Panc1 (cell line): Measurements from ENCODE around the gene AFG1L. TPM values are rescaled to one million over a fixed set of nuclear protein-coding genes. Genes with fewer than 3 reads are reported as not detected.

ENCODE experiments used
- ATAC-seq: fragments of 200-7000 bp; cut with Tn5 transposase; 2 replicates; pipeline ENCODE4 v1.9.1; 2020; ENCODE audit warnings: mild to moderate bottlenecking, moderate library complexity
- BruUV-seq: library from RNA; stranded (reverse); fragments of 400-500 nt; replicated peaks from 2 replicates; lab custom pipeline; 2021; lab: Mats Ljungman, UMichigan
- CTCF ChIA-PET: fragments of 300-600 bp; sonication (Branson Sonifier 250); formaldehyde crosslinking; loops from one replicate; lab custom pipeline; 2022; ENCODE audit warnings: antibody characterized with exemption; lab: Charles Lee
- POLR2A ChIA-PET: fragments of 300-600 bp; sonication (Branson Sonifier 250); formaldehyde crosslinking; loops from one replicate; lab custom pipeline; 2022; ENCODE audit warnings: antibody characterized with exemption; lab: Charles Lee
- DNase-seq: peaks from one replicate; pipeline ENCODE4 v3.0.0-alpha.2; 2010; ENCODE audit warnings: low read depth, low spot score
- H3K27ac ChIP-seq: 2 replicates; pipeline ENCODE4 v1.5.1; 2011; ENCODE audit warnings: mild to moderate bottlenecking, low read length, inconsistent platforms
- H3K27me3 ChIP-seq: fragments of 200-500 bp; sonication (Bioruptor generic); 2 replicates; pipeline ENCODE4 v1.6.0; 2014; ENCODE audit warnings: low read length, inconsistent platforms; ENCODE audit not compliant: control insufficient read depth, insufficient read depth
- H3K36me3 ChIP-seq: fragments of 200-500 bp; sonication (Bioruptor generic); 2 replicates; pipeline ENCODE4 v1.5.1; 2014; ENCODE audit warnings: inconsistent platforms, mild to moderate bottlenecking, low read length, moderate library complexity; ENCODE audit not compliant: control insufficient read depth, insufficient read depth
- H3K4me1 ChIP-seq: 2 replicates; pipeline ENCODE4 v1.5.1; 2011; ENCODE audit warnings: inconsistent platforms, mild to moderate bottlenecking, low read length, moderate library complexity; ENCODE audit not compliant: control insufficient read depth, insufficient read depth
- H3K4me3 ChIP-seq, 2 experiments: 2 replicates each; pipeline ENCODE4 v1.5.1; 2011 to 2012; ENCODE audit warnings: low read depth in 2 of 2, low read length in 2 of 2, mild to moderate bottlenecking in 2 of 2, inconsistent platforms in 1 of 2, moderate library complexity in 1 of 2
- H3K9me3 ChIP-seq: fragments of 200-500 bp; sonication (Bioruptor generic); 2 replicates; pipeline ENCODE4 v1.5.1; 2014; ENCODE audit warnings: low read depth, mild to moderate bottlenecking, inconsistent platforms, low read length, moderate library complexity; ENCODE audit not compliant: control insufficient read depth, insufficient read depth
- POLR2AphosphoS5 ChIP-seq: IDR thresholded peaks from 2 replicates; pipeline ENCODE4 v1.6.1; 2012; ENCODE audit warnings: mild to moderate bottlenecking, low read depth, low read length, moderate library complexity
- SIN3A ChIP-seq: IDR thresholded peaks from 2 replicates; pipeline ENCODE4 v1.6.1; 2012; ENCODE audit warnings: low read depth, mild to moderate bottlenecking, low read length, moderate library complexity, borderline replicate concordance; ENCODE audit not compliant: insufficient read depth
- TCF7L2 ChIP-seq: IDR thresholded peaks from 2 replicates; pipeline ENCODE4 v1.6.1; 2011; ENCODE audit warnings: mild to moderate bottlenecking, low read depth, low read length, inconsistent platforms
- in situ Hi-C: cut with HindIII; loops from 2 replicates; pipeline ENCODE4 v1.10.0; 2016; ENCODE audit warnings: low sequenced_read_pairs, low pct_unique_long_range_greater_than_20kb
- intact Hi-C: fragments of 100-400 bp; cut with micrococcal nuclease; formaldehyde crosslinking; loops from one replicate; pipeline ENCODE4 v1.10.0; 2022; ENCODE audit not compliant: unreplicated experiment
- total RNA-seq: library from RNA; stranded (reverse); gene quantifications from one replicate; pipeline ENCODE4 v1.2.1, GENCODE V29; 2021; ENCODE audit not compliant: unreplicated experiment
- TF ChIP-seq, protein P1 (sequence below): fragments of 450-650 bp; IDR thresholded peaks from 2 replicates; pipeline ENCODE4 v1.5.1; 2017; ENCODE audit warnings: mild to moderate bottlenecking
- TF ChIP-seq, protein P2 (sequence below), 2 experiments: IDR thresholded peaks; 2 replicates each; pipeline ENCODE4 v1.6.1; 2011 to 2012; ENCODE audit warnings: low read depth in 2 of 2, control low read depth in 1 of 2, low read length in 1 of 2, mild to moderate bottlenecking in 1 of 2, moderate library complexity in 1 of 2; ENCODE audit not compliant: insufficient read depth in 1 of 2

Gene AFG1L
- total RNA-seq, 1 experiment from 2014 or later, result 12.4 TPM

DNA sequence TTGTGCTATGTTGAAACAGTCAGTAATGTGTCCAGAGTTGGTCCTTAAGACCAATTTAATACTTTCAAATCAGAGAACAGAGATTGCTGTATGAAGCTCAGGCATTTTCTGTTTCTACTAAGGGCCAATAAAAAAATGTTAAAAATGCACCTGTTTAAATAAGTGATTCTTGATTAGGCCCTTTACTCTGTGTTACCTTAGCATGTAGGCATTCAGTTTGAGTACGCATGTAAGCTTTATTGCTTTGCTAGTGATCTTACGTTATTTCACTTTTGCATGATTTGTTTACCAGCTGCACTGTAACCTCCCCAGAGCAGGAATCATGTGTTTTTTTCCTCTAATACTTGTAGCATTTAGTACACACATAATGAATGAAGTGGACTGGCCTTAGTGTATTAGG lies 61.0 kb downstream of the AFG1L start:
- Histone ChIP-seq H3K27me3 (no peaks in the 10 kb centered on the region), H3K4me1 (no peaks in the 10 kb centered on the region), H3K9me3 (no peaks in the 10 kb centered on the region), H3K36me3 (no peaks in the 10 kb centered on the region), H3K4me3 (no peak overlapping the region), H3K27ac (no peak overlapping the region)
- in situ Hi-C loops, result no loop called here
- TF ChIP-seq POLR2AphosphoS5 (no peak), SIN3A (no peak), TCF7L2 (no peak)
- TF ChIP-seq, protein P1, sequence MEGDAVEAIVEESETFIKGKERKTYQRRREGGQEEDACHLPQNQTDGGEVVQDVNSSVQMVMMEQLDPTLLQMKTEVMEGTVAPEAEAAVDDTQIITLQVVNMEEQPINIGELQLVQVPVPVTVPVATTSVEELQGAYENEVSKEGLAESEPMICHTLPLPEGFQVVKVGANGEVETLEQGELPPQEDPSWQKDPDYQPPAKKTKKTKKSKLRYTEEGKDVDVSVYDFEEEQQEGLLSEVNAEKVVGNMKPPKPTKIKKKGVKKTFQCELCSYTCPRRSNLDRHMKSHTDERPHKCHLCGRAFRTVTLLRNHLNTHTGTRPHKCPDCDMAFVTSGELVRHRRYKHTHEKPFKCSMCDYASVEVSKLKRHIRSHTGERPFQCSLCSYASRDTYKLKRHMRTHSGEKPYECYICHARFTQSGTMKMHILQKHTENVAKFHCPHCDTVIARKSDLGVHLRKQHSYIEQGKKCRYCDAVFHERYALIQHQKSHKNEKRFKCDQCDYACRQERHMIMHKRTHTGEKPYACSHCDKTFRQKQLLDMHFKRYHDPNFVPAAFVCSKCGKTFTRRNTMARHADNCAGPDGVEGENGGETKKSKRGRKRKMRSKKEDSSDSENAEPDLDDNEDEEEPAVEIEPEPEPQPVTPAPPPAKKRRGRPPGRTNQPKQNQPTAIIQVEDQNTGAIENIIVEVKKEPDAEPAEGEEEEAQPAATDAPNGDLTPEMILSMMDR, result no peak
- TF ChIP-seq, protein P2, sequence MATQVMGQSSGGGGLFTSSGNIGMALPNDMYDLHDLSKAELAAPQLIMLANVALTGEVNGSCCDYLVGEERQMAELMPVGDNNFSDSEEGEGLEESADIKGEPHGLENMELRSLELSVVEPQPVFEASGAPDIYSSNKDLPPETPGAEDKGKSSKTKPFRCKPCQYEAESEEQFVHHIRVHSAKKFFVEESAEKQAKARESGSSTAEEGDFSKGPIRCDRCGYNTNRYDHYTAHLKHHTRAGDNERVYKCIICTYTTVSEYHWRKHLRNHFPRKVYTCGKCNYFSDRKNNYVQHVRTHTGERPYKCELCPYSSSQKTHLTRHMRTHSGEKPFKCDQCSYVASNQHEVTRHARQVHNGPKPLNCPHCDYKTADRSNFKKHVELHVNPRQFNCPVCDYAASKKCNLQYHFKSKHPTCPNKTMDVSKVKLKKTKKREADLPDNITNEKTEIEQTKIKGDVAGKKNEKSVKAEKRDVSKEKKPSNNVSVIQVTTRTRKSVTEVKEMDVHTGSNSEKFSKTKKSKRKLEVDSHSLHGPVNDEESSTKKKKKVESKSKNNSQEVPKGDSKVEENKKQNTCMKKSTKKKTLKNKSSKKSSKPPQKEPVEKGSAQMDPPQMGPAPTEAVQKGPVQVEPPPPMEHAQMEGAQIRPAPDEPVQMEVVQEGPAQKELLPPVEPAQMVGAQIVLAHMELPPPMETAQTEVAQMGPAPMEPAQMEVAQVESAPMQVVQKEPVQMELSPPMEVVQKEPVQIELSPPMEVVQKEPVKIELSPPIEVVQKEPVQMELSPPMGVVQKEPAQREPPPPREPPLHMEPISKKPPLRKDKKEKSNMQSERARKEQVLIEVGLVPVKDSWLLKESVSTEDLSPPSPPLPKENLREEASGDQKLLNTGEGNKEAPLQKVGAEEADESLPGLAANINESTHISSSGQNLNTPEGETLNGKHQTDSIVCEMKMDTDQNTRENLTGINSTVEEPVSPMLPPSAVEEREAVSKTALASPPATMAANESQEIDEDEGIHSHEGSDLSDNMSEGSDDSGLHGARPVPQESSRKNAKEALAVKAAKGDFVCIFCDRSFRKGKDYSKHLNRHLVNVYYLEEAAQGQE (IDR thresholded peaks at IDR 0.05; ENCODE audit: insufficient read depth in 1 of 2, low read depth in 2 of 2, low read length in 1 of 2), result no peak
- DNase-seq (no peak), ATAC-seq (no peak)
- CTCF ChIA-PET, result no interaction called here
- POLR2A ChIA-PET, result no interaction called here
- BruUV-seq, result no TSS peak
- intact Hi-C loops, result no loop called here

DNA sequence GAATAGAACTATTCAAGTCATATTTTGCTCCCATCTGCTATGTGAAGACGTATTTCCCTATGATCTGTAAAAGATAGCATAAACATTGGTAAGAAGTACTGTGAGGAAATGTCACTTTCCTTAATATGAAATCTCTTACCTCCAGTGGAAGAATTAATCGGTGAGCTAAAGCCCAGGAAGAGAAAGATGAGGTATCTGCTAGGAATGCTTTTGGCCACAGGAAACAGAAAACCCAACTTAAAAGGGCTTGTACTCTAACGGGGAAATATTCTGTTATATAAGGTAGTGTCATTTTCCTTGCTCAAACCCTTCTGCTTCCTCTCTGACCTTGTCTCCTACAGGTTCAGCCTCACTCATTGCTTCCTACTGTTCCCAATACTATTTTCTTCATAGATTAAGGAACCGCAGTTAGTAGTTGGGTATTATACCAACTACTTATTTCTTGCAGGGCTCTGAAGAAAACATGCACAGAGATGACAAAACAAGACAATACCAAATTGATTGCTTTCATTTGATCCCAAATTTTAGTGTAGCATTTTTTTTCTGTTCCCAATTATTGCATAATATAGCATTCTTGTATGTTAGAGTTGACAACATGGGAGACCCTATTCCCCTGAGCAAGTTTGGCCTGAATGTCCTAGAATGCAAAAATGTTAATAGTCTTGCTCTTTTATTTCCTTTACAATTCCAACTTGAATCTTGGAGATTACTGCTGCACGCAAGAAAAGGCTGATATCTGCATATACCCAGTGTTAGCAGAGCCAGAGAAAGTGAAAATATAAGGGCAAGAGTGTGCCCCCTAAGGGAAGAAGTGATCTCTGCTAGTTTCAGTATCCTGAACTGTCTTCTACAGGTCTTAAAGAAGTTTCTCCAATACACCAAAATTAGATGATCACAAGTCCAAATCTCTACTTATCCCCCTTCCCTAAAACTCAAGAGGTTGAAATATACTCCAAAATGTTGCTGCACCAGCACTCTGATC lies 65.3 kb downstream of the AFG1L start:
- in situ Hi-C loops (no loop called here), intact Hi-C loops (no loop called here)
- DNase-seq (no peak), ATAC-seq (no peak)
- no peaks in the 10 kb centered on the region for H3K27me3 ChIP-seq
- no peaks in the 10 kb centered on the region for H3K36me3 ChIP-seq
- no peak overlapping the region for H3K4me3 ChIP-seq
- no peaks in the 10 kb centered on the region for H3K9me3 ChIP-seq
- TF ChIP-seq TCF7L2, result no peak
- TF ChIP-seq, protein P1, result peak; percentile 32; the same call in 1 of the 2 replicates
- CTCF ChIA-PET, result interaction anchor here (0.6 to 1.1 kb wide), 2 partner anchors 18 to 53 kb away, joined by 3 to 9 read pairs; no protein-coding TSS in a partner anchor
- no TSS peak for BruUV-seq
- POLR2A ChIA-PET, result no interaction called here
- H3K27ac ChIP-seq, result no peak overlapping the region
- no peaks in the 10 kb centered on the region for H3K4me1 ChIP-seq
